Hematopoietic multipotent progenitor cell treated with erythropoietin and hydrocortisone succinate and interleukin-3 and kit ligand, for 17 days (in vitro differentiated cells): ENCODE data around the gene GLG1.

ENCODE experiments used
- DNase-seq: peaks from one replicate; pipeline ENCODE4 v3.0.0-alpha.2; 2015; ENCODE audit warnings: low spot score

Gene GLG1

DNA sequence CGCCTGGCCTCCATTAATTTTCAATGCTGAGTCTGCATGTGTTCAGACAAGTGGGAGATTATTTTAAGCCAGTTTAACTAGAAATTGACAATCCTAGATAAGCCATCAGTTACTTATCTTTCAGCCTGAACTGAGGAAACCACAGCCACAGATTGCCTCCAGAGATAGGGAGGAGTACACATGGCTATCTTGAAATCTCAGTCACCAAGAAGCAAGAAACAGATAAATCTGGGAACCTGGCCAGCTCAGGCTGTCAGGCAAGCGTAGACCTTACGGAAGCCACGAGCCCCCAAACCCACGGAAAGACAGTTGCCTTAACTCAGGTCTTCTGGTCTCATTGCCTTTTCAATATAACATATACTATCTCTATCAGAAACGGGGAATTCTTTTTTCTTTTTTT is 2.0 kb upstream of the GLG1 start:
- DNase-seq: no peak

DNA sequence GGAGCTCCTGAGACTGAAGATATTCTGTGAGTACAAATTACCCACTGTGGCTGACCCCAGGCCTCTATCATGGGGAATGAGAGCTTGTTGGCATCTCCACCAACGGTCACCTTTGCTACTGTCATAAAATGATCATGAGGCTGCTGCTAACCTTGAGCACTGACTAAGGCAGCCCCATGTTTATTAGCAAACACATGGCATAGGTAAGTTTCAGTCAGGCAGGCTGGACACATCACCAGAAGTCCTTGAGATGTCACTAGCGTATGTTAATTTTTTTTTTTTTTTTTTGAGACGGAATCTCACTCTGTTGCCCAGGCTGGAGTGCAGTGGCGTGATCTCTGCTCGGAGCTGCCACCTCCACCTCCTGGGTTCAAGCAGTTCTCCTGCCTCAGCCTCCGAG is 1.5 kb upstream of the GLG1 start:
- DNase-seq: no peak

DNA sequence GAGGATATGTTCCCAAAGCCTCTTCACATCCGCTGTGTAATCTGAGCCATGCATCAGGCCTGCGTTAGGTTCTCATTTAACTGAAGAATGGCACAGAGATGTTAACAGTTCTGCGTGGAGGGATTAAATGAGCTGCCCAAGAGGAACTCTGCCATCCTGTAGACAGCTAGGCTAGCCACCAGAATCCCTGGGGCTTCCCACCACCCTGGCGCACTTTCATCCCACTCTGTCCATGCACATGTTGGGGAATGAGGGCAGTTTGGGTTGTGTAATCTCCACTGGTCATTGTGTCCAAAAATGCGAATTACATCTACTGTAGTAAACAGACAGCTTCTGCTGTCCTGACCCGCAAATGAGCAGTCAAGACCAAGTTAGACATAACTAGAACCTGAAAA is 1.0 kb upstream of the GLG1 start:
- no peak for DNase-seq

DNA sequence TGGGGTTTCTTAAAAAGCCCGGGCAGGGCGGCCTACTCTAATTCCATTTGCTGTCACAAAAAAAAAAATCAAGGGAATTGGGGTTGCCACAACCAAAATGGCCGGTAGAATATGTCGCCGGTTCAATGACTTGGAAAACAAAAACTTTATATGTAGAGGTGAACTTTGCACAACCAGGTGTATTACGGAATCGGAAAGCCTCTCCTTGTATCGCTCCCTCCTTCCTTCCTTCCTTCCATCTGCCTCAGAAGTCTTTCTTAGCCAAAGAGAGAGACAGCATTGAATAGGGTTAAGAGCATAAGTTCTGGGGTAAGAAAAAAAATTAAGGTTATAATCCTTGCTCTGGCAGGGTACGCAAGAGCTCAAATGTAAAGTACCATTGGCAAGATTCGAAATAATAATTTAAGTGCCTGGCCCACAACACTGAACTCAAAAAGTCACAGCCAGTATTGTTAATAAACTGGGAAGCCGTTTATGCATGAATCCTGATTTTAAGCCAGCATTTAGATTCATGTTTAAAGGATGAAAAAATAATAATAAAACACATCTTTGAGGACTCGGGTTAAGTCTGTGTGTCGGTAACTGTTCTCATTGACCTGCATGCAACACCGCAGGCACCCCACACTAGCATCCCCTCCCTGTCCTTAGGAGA is 522 bp upstream of the GLG1 start:
- DNase-seq: no peak

DNA sequence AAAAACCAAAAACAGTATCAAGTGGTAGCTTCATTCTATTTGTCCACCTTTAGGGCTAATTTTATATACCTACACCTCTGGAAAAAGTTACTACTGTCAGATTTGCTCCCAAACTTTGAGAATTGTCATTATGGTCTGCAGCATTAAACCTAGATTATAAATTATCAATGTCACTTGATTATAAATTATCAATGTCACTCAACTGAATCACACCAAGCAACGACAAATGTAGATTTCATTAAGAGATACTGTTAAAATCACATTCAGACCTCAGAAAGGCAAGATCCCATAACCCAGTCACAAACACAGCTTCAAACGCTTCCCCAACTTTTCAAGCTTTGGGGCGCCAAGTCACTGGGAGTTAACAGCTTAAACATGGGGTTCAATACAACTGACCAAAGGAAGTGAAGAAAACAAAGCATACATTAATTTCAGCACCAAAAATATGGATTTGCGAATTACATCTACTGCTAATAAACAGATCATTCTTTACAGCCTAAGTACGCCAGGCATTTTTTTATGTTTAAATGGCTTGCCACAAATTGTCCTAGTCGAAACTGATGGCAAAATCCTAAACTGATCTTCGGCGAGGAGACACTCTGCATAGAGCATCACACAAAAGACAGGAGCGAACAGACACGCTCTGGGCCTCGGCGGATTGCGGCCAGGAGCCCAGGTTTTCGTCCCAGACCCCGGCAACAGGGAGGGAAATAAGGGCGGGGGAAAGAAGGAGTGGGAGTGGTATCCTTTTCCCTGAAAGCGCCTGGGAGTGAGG is 981 bp downstream of the GLG1 start:
- DNase-seq: peak; percentile 29

DNA sequence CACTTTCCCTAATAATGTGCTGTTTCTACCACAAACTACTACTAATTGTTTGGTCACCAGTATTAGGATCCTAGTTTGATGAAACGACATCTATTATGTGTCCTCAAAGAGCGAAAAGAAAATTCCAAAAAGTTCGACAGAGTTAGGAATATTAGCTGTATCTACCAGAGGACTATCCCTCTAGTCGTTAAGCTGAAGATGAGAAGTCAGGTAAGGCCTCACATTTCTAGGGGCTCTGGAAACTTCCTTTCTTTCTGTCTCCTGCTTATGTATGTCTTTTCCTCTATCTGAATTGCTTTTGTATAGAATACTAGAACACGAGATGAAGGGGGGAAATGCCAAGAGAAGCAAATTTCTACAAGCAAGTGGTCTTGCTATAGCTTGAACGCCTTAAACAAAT is 1.6 kb downstream of the GLG1 start:
- DNase-seq: no peak

DNA sequence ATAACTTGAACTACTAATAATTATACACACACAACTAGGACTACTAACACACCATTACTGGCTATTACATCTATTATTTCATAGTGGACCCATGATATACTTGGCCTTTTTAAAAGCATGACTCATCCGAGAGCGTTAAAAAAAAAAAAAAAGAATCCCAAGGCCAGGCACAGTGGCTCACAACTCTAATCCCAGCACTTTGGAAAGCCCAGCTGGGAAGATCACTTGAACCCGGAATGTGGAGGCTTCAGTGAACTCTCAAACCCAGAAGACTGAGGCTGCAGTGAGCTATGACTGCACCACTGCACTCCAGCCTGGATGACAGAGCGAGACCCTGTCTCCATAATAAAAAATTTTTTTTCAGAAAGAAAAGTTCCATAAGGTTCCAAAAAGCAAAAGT is 3.1 kb downstream of the GLG1 start:
- DNase-seq: no peak

DNA sequence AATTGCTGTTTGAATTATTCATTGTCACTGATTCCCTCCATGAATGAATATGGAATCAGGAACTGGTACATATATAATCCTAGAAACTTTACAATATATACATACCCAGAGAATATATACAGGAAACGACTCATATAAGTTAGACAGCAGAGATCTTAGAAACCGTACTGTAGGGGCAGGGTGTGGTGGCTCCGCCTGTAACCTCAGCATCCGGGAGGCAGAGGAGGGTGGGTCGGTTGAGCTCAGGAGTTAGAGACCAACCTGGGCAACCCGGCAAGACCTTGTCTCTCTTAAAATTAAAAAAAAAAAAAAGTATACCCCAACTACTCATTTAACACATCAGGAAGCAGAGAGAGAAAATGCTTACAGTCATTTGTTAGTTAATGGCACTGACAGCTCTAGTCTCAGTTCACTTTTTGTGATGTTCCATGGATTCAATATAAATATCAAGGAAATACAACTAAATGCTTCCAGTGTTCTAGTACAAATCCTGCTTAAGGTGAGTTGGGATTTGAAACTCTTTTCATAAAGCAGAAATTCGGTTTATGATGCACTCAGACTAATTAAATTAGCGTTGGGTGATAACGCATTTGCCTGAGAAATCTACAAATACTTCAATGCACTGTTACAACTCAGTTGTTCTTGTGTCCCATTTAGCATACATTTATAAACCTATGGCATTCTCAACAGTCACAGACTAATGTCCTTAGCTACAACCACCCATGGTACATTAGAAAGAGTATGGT is 5.6 kb downstream of the GLG1 start:
- DNase-seq: no peak

DNA sequence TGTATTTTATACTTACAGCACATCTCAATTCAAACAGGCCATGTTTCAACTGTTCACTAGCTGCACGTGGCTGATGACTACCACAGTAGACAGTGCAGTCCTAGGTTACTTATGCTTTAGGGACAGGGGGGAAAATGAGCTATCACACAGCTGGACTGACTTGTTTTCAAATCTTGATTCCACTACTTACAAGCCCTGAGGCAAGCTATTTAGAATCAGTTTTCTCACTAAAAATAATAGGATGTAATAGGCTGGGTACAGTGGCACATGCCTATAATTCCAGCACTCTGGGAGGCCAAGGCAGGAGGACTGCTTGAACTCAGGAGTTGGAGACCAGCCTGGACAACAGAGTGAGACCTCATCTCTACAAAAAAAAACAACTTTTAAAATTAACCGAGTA is 10.3 kb downstream of the GLG1 start:
- DNase-seq: no peak

DNA sequence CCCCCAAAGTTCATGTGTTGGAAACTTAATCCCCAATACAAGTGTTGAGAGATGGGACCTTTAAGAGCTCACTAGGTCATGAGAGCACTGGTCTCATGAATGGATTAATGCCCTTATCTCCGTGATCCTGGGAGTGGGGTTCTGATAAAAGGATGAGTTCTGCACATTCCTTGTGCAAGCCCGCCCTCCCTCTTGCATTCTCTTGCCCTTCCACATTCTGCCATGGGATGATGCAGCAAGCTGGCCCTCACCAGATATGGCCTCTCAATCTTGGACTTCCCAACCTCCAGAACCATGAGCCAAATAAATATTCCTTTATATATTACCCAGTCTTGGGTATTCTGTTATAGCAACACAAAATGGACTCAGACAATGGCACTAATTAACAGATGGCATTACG is 14.1 kb downstream of the GLG1 start:
- DNase-seq: no peak

DNA sequence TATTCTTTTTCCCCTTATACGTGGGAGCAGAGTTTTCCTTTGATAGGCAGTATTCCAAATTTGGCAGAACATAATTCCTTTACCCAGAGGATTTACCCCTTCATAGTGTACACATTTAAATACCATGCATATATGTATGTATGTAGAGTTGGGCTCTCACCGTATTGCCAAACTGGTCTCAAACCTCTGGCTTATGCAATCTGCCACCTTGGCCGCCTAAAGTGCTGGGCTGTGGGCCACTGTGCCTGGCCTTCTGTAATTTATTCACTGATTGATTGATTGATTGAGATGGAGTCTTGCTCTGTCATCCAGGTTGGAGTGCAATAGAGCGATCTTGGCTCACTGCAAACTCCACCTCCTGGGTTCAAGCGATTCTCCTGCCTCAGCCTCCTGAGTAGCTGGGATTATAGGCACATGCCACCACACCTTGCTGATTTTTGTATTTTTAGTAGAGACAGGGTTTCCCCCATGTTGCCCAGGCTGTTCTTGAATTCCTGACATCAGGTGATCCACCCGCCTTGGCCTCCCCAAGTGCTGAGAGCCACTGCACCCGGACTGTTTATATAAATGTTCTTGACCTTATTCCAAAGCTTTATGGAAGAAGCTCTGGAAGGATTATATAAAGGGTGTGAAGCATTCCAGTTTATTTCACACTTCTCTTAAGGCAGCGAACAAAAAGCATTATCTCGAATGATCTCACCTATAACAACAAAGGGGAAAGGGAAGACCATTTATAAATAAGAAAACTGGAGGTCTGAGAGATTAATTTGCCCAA is 14.9 kb downstream of the GLG1 start:
- DNase-seq: no peak

DNA sequence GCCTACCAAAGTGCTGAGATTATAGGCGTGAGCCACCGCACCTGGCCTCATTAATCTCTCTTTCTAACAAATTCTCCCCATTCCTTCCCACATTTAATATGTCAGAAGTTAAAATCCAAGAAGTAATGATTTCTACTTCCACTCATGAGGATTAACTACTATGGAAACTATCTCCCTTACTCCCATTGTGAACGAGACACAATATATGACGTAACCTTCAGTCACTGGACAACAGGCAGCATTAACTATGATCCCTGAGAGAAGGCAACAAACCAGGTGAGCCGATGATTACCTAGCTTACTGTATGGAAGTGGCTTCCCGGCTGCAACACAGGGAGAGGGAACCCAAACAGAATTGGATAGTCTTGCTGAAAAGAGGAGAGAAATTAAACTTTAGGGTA is 20.0 kb downstream of the GLG1 start:
- no peak for DNase-seq

DNA sequence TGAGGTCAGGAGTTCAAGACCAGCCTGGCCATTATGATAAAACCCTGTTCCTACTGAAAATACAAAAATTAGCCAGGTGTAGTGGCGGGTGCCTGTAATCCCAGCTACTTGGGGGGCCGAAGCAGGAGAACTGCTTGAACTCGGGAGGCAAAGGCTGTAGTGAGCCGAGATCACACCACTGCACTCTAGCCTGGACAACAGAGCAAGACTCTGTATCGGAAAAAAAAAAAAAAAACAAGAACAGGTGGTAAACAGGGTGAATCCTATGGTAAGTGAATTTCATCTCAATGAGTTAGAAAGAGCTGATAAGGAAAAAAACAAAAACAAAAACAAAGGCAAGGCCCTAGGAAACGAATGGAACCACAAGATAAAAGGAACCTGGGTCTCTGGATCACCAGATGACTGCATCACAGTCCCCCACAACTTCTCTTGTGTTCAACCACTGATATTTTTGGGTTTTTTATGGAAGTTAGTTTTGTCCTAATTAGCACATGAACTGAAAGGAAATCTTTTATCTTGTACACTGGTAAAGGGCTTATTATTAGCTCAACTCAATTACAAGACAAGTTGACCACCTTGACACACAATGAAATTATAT is 21.0 kb downstream of the GLG1 start:
- DNase-seq: no peak

DNA sequence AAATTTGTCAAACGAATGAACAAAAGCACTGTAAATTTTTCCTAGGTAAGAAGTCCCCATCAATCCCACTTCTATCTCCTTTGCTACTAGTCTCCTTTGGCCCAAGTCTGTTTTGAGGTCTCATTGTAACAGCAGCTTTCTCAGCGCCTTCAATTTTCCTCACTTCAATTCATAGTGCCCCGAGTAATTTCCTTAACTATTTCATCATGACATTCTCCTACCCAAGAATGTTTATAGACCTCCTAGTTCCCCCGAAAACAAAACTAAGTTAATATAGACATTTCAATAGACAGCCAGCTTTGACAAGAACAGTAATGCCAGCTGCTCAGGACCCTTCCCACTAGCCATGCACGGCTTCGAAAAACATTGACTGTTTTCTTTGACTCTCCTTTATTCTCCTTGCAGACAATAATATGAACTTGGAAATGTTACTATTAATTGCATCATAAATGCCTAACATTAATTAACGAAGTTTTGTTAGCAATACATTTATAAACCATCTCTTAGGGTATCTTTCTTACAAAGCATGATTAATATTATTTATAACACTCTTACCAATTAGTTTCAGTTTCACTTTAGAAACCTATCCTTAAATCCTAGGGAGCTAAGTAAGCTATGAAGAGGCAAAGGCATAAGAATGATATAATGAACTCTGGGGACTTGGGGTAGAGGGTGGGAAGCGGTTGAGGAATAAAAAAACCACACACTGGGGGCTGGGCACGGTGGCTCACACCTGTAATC is 22.8 kb downstream of the GLG1 start:
- DNase-seq: no peak

DNA sequence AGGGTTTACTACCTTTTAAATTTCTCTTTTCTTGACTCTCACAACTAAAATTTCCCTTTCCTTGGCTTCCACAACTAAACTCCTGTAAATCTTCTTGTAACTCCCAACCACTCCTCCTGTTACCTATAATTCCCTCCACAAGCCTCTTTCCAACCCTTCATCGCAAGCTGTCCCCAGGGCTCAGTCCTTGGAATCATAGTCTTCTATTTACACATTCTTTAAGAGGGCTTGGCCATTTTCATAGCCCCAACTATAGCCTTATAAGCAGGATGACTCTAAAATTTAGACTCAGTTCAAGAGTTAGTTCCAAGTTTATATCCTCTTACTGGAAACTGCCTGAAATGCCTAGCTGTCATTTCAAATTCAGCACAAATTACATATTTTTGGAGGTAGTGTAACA is 23.9 kb downstream of the GLG1 start:
- no peak for DNase-seq

DNA sequence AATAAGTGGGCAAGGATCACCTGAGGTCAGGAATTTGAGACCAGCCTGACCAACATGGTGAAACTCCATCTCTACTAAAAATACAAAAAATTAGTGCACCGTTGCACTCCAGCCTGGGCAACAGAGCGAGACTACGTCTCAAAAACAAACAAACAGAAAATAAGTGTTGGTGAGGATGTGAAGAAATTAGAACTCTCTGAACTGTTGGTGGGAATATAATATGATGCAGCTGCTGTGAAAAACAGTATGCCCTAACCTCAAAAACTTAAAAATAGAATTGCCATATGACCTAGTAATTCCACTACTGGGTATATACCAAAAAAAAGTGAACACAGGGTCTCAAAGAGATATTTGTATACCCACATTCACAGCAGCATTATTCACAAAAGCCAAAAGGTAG is 26.1 kb downstream of the GLG1 start:
- DNase-seq: no peak

DNA sequence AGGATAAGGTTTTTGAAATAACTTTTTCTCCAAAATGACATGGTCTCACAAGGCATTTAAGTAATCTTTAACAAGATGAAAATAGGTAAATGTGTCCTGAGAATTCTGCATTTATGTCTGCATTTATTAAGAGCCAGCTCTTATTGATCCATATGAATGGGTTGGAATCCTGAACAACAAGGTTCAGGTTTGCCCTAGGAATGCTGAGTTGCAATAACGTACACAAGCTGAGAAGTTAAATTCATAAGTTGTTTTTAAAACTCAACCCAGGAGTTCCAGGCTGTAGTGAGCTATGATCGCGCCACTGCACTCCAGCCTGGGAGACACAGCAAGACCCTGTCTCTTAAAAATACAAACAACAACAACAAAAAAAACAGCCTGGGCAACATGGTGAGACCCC is 28.1 kb downstream of the GLG1 start:
- DNase-seq: no peak

DNA sequence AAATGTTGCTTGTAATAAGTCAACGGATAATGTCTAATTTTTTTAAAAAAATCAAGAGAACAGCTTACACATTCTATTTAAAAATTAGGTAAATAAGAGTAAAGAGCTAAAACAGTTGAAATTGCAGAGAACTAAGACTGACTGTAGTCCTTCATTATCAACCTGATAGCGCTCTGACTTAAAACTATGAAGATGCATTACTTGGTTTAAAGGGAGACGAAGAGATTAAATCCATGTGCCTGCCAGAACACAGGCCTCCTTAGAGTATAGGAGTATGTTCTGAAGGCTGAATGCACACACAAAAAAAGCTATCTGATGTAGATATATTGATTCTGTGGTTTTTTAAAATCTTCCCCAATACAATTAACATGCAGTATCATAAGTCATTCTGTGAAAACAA is 28.5 kb downstream of the GLG1 start:
- no peak for DNase-seq

DNA sequence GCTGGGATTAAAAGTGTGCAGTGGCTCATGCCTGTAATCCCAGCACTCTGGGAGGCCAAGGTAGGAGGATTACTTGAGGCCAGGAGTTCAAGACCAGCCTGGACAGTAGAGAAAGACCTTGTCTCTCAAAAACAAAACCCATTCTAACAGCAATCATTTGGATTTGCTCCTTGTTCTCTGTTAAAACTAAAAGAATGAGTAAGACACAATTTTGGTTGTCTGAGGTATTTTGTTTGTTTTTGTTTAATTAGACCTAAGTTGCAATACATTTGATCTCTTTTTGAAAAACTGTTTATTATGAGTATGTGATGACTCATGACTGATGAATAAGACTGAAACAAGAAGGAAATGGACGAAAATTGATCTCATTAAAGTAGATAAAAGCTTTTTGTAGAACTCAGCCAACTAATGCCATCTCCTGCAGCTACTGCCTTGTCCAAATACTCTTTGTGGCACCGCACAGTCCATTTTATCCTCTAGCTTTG is 29.0 kb downstream of the GLG1 start:
- DNase-seq: no peak

DNA sequence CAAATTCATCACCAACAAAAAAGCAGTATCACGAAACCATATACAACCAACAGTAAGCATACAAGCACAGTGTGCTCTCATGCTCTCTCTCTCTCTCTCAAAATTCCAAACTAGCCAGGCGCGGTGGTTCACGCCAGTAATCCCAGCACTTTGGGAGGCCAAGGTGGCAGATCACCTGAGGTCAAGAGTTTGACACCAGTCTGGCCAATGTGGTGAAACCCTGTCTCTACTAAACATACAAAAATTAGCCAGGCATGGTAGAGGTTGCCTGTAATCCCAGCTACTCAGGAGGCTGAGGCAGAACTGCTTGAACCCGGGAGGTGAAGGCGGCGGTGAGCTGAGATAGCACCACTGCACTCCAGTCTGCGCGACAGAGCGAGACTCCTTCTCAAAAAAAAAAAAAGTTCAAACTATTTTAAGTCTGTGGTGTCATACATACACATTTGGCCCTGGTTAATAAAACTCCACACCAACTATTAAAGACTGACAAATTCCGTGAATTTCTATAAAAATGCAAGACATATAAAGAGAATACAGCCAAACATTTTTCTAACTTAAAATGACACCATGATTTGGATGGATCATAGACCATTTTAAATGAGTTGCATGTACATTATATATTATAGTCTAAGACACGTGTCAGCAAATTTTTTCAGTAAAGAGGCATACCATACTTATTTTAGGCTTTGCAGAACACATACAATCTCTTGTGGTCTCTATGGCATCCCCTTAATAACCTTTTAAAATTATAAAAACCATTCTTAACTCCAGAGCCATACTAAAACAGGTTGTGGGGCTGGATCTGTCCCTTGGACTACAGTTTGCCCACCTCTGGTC is 30.9 kb downstream of the GLG1 start:
- no peak for DNase-seq
